ENCODE results near the gene PFKL. TPM values are rescaled to one million over a fixed set of nuclear protein-coding genes. Genes with fewer than 3 reads are reported as not detected.

Gene PFKL
- total and polyA plus RNA-seq, 12 donors: 16.6 to 123 (median 94.1) TPM

DNA sequence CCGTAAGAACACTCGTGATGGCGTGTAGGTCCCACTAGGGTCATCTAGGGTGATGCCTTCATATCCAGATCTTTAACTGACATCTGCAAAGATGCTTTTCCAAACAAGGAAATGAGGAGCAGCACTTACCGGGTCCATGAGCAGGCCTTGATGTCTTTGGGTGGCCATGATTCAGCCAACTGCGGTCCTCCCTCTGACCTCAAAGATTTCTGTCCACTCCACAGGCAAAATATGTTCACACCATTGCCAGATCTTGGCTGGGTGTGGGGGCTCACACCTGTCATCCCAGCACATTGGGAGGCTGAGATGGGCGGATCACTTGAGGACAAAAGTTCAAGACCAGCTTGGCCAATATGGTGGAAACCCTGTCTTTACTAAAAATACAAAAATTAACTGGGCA, 71.7 kb downstream of the PFKL start:
- intact Hi-C loops (cut with DNase I): no loop called here
- H3K4me3 ChIP-seq: no peak overlapping the region
- H3K27ac ChIP-seq: no peak overlapping the region
- peak in 2 of 7 donors; percentile 13 to 28 for DNase-seq
- 87 to 95% (median 91%) methylated on average over 6 of the region's 6 CpGs for WGBS, 4 donors
- TF ChIP-seq, protein P1, sequence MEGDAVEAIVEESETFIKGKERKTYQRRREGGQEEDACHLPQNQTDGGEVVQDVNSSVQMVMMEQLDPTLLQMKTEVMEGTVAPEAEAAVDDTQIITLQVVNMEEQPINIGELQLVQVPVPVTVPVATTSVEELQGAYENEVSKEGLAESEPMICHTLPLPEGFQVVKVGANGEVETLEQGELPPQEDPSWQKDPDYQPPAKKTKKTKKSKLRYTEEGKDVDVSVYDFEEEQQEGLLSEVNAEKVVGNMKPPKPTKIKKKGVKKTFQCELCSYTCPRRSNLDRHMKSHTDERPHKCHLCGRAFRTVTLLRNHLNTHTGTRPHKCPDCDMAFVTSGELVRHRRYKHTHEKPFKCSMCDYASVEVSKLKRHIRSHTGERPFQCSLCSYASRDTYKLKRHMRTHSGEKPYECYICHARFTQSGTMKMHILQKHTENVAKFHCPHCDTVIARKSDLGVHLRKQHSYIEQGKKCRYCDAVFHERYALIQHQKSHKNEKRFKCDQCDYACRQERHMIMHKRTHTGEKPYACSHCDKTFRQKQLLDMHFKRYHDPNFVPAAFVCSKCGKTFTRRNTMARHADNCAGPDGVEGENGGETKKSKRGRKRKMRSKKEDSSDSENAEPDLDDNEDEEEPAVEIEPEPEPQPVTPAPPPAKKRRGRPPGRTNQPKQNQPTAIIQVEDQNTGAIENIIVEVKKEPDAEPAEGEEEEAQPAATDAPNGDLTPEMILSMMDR (IDR thresholded peaks at IDR 0.05): no peak
- no peak for TF ChIP-seq POLR2A (IDR thresholded peaks at IDR 0.05)
- H3K27me3 ChIP-seq: no peaks in the 10 kb centered on the region
- H3K9me3 ChIP-seq (replicated peaks in 1 of 3): no peaks in the 10 kb centered on the region
- H3K36me3 ChIP-seq (replicated peaks in 1 of 2): no peaks in the 10 kb centered on the region
- H3K4me1 ChIP-seq (replicated peaks in 1 of 2): peaks cover 0 to 5% of the 10 kb centered on the region in 2 donors

DNA sequence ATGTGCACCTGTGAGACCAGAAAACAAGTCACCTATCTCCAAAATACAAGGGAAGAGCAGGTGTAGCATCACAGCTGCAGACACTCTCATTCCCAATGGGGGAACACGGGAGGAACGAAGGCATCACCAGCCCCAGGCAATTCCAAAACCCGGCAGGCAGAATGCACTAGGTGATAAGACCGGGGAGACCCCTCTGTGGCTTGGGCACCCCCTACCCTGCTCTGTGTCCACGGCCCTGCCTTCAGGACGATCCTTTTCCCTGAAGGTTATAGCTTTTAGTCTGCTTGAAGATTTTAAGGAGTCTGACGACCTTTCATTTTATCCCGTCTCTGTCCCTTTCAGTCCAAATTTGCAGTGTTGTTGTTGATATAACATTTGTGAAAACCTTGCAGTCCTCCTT, 72.8 kb downstream of the PFKL start:
- peak in 2 of 7 donors; percentile 8 to 29 for DNase-seq
- intact Hi-C loops (cut with DNase I): no loop called here
- Histone ChIP-seq H3K9me3 (replicated peaks in 1 of 3) (no peaks in the 10 kb centered on the region), H3K27ac (no peak overlapping the region), H3K4me3 (no peak overlapping the region), H3K4me1 (replicated peaks in 1 of 2) (peaks cover 0 to 5% of the 10 kb centered on the region in 2 donors), H3K36me3 (replicated peaks in 1 of 2) (no peaks in the 10 kb centered on the region), H3K27me3 (no peaks in the 10 kb centered on the region)
- TF ChIP-seq, protein P1 (IDR thresholded peaks at IDR 0.05): no peak
- no peak for TF ChIP-seq POLR2A (IDR thresholded peaks at IDR 0.05)
- WGBS, 4 donors: 85 to 91% (median 86%) methylated on average over 8 of the region's 8 CpGs

DNA sequence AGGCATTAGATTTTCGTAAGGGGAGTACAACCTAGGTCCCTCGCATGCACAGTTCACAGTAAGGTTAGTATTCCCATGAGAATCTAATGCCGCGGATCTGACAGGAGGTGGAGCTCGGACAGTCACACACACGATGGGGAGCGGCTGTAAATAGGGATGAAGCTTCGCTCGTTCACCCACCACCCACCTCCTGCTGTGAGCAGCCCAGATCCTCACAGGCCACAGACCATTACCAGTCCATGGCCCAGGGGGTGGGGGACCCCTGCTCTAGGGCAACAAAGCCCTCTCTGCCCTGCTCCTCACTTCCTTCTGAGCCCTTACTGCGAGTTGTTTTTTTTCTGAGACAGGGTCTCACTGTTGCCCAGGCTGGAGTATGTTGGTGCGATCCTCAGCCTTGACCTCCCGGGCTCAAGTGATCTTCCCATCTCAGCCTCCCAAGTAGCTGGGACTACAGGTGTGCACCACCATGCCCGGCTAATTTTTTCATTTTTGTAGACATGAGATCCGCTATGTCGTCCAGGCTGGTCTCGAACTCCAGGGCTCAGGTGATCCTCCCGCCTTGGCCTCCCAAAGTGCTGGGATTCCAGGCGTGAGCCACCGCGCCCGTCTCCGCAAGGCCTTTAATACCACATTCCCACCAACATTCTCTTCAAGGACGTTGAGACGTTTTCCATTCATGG, 74.9 kb downstream of the PFKL start:
- Histone ChIP-seq H3K9me3 (replicated peaks in 1 of 3) (no peaks in the 10 kb centered on the region), H3K27me3 (no peaks in the 10 kb centered on the region), H3K36me3 (replicated peaks in 1 of 2) (no peaks in the 10 kb centered on the region), H3K27ac (no peak overlapping the region), H3K4me1 (replicated peaks in 1 of 2) (peaks cover 0 to 5% of the 10 kb centered on the region in 2 donors), H3K4me3 (no peak overlapping the region)
- WGBS, 4 donors: 83 to 87% (median 84%) methylated on average over 22 to 24 of the region's 24 CpGs
- intact Hi-C loops (cut with DNase I): no loop called here
- peak in 2 of 7 donors; percentile 6 to 37 for DNase-seq
- TF ChIP-seq, protein P1 (IDR thresholded peaks at IDR 0.05): no peak
- no peak for TF ChIP-seq POLR2A (IDR thresholded peaks at IDR 0.05)

DNA sequence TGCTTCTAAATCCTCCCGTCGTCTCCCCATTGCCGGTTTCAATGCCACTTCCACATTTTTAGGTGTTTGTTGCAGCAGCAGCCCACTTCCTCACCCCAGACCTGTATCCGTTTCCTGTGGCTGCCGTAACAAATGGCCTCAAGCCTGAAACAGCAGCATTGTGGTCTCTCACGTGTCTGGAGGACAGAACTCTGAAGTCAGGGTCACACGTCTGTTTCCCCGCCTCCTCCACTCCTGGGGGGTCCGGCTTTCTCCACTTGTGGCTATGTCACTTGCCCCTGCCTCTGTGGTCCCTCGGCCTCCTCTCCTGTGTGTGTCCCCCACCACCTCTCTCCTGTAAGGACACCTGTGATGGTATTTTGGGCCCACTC, 75.4 kb downstream of the PFKL start:
- intact Hi-C loops (cut with DNase I): no loop called here
- DNase-seq: peak in 4 of 7 donors; percentile 36 to 72 (median 52)
- peak overlapping the region in 1 of 5 donors; percentile 29 for H3K27ac ChIP-seq
- no peaks in the 10 kb centered on the region for H3K9me3 ChIP-seq (replicated peaks in 1 of 3)
- H3K4me1 ChIP-seq (replicated peaks in 1 of 2): peaks cover 0 to 5% of the 10 kb centered on the region in 2 donors
- TF ChIP-seq POLR2A (IDR thresholded peaks at IDR 0.05): no peak
- TF ChIP-seq, protein P1 (IDR thresholded peaks at IDR 0.05): no peak
- no peaks in the 10 kb centered on the region for H3K36me3 ChIP-seq (replicated peaks in 1 of 2)
- WGBS, 4 donors: 68 to 81% (median 73%) methylated on average over 10 of the region's 10 CpGs
- H3K27me3 ChIP-seq: no peaks in the 10 kb centered on the region
- H3K4me3 ChIP-seq: no peak overlapping the region

All from adrenal gland (tissue), 12 donors.